Spleen (tissue), 7 donors: ENCODE data around the gene HIPK3.

Source experiments
- CTCF ChIP-seq, 11 experiments: fragments of 200-600 bp in 7 of 11; fragments of 450-650 bp in 4 of 11; sonication (generic) in 4 of 11; IDR thresholded peaks in 8 of 11; conservative IDR thresholded peaks in 3 of 11; 1 replicate in 7 of 11; 2 replicates in 4 of 11; pipeline versions ENCODE4 v1.4.0 to v1.8.0; 2016 to 2021; ENCODE audit warnings: antibody characterized with exemption in 11 of 11, inconsistent platforms in 4 of 11, mild to moderate bottlenecking in 1 of 11
- POLR2A ChIP-seq, 3 donors: fragments of 450-650 bp; IDR thresholded peaks; one replicate each; pipeline ENCODE4 v1.5.1; 2017; ENCODE audit warnings: antibody characterized with exemption in 3 of 3, mild to moderate bottlenecking in 1 of 3
- POLR2AphosphoS5 ChIP-seq, 3 donors: sonication (generic); formaldehyde crosslinking; IDR thresholded peaks; one replicate each; pipeline ENCODE4 v1.5.1; 2017; ENCODE audit warnings: antibody characterized with exemption in 3 of 3
- donor health status: DM: no; HTN: no; CAD: no; lungs with moderate emphysema.
- donor health status: DM: no; HTN: no; CAD: no.
- donor health status: DM: no; HTN: no; CAD: no.

- no peak for TF ChIP-seq POLR2A (IDR thresholded peaks at IDR 0.05)
- TF ChIP-seq CTCF (IDR thresholded peaks at IDR 0.05 in 8 of 11, conservative IDR thresholded peaks at IDR 0.05 in 3 of 11), result no peak
- TF ChIP-seq POLR2AphosphoS5 (IDR thresholded peaks at IDR 0.05), result no peak
Measured at GRCh38 chr11:33399421-33399820, 142.2 kb downstream of the HIPK3 start.
